BJ (cell line): Measurements from ENCODE around the gene PROS1. TPM values are rescaled to one million over a fixed set of nuclear protein-coding genes. Genes with fewer than 3 reads are reported as not detected.
"Not testable (repeated sequence)": the region's sequence is repeated elsewhere in the genome, so short reads cannot be mapped to it uniquely, and the experiment has no call there.

Experiments used
- CTCF ChIA-PET: fragments of 350-600 bp; formaldehyde crosslinking; extraction: SDS; loops from one replicate; lab custom pipeline; 2021; ENCODE audit warnings: antibody characterized with exemption, inconsistent platforms; lab: Yijun Ruan, JAX
- POLR2A ChIA-PET: fragments of 300-600 bp; sonication (Branson Sonifier 250); formaldehyde crosslinking; extraction: SDS; loops from one replicate; lab custom pipeline; 2021; ENCODE audit warnings: antibody characterized with exemption; lab: Charles Lee
- DNase-seq: peaks from one replicate; pipeline ENCODE4 v3.0.0-alpha.2; 2011; ENCODE audit warnings: low read depth
- H3K27me3 ChIP-seq: 2 replicates; pipeline ENCODE4 v1.6.0; 2011; ENCODE audit warnings: low read length; ENCODE audit not compliant: control insufficient read depth, insufficient read depth
- H3K36me3 ChIP-seq: 2 replicates; pipeline ENCODE4 v1.5.1; 2011; ENCODE audit warnings: low read length; ENCODE audit not compliant: control insufficient read depth, insufficient read depth
- H3K4me3 ChIP-seq: 2 replicates; pipeline ENCODE4 v1.5.1; 2011; ENCODE audit warnings: low read depth, mild to moderate bottlenecking, control low read depth, low read length
- CTCF ChIP-seq: IDR thresholded peaks from 2 replicates; pipeline ENCODE4 v1.5.1; 2011; ENCODE audit warnings: low read depth, mild to moderate bottlenecking, control low read depth, inconsistent platforms, low read length, moderate library complexity; ENCODE audit not compliant: insufficient read depth
- polyA plus RNA-seq: library from polyadenylated mRNA; depleted of rRNA; stranded (reverse); fragments of >200 nt; gene quantifications from 2 replicates; pipeline ENCODE4 v1.2.3, GENCODE V29; 2011

The PROS1 gene
- polyA plus RNA-seq, 1 experiment = 2.0 TPM

DNA sequence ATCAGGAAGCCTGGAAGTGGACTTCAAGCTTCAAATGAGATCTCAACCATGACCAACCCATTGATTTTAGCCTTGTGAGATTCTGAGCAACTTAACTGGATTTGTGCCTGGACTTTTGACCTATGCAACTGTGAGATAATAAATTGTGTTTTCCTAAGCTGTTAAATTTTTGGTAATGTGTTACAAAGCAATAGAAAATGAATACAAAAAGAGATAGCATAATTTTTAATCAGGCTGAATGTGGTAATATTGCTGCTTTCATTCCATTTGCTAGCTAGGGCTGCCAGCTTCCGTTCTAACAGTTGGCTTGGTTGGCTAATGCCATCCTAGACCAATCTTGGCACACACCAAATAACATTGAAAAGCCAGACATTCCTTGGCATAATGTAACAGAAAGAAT, 12.2 kb downstream of the PROS1 start:
- POLR2A ChIA-PET = no interaction called here
- no peak overlapping the region for H3K4me3 ChIP-seq
- no peak for TF ChIP-seq CTCF
- no peak for DNase-seq
- no peaks in the 10 kb centered on the region for H3K36me3 ChIP-seq
- no peaks in the 10 kb centered on the region; the same call in none of the 2 replicates for H3K27me3 ChIP-seq
- CTCF ChIA-PET = no interaction called here

DNA sequence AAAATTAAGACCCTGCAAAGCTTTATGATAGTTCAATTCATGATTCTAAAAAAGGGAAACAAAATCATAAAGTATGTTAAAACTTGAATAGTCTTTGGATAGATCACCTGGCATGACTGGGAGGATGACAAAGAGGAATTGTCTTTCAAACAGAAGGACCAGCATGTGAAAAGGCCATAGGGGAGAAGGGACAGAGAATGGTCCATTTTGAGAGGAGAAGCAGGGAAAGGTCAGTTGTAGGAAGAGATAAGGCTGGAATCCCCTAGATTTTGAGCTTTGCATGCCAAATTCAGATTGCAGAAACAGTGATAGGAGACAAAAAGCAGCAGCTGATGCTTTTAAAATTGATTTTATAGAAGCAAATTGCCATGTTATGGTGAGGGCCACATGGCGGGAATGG, 12.7 kb downstream of the PROS1 start:
- H3K4me3 ChIP-seq = no peak overlapping the region
- DNase-seq = no peak
- H3K27me3 ChIP-seq = no peaks in the 10 kb centered on the region; the same call in none of the 2 replicates
- POLR2A ChIA-PET = no interaction called here
- CTCF ChIA-PET = no interaction called here
- no peaks in the 10 kb centered on the region for H3K36me3 ChIP-seq
- TF ChIP-seq CTCF = no peak

DNA sequence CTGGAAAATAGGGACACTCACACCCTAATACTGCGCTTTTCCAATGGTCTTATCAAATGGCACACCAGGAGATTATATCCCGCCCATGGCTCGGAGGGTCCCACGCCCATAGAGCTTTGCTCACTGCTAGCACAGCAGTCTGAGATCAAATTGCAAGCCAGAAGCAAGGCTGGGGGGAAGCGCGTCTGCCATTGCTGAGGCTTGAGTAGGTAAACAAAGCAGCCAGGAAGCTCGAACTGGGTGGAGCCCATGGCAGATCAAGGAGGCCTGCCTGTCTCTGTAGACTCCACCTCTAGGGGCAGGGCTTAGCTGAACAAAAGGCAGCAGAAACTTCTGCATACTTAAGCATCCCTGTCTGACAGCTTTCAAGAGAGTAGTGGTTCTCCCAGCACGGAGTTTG, 23.7 kb downstream of the PROS1 start:
- CTCF ChIA-PET = not testable (repeated sequence)

DNA sequence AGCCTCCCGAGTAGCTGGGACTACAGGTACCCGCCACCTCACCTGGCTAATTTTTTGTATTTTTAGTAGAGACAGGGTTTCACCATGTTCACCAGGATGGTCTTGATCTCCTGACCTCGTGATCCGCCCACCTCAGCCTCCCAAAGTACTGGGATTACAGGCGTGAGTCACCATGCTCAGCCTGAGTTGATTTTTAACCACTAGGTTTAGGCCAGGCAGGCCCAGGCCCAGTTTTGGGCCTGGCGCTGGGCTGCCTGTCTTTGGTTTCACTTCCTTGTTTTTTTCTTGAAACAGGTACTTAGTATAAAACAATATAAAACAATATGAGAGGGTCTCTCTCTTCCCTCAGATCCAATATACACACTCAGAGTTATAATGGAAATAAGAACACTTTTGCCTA, 36.2 kb downstream of the PROS1 start:
- POLR2A ChIA-PET, DNase-seq, CTCF ChIA-PET, H3K27me3 ChIP-seq, H3K36me3 ChIP-seq, H3K4me3 ChIP-seq: not testable (repeated sequence)

More for the DNA sequence above, 23.7 kb downstream of the PROS1 start:
- H3K27me3 ChIP-seq, H3K36me3 ChIP-seq, H3K4me3 ChIP-seq, DNase-seq, POLR2A ChIA-PET: not testable (repeated sequence)

- Histone ChIP-seq H3K36me3 (no peaks in the 10 kb centered on the region), H3K27me3 (no peaks in the 10 kb centered on the region), H3K4me3 (no peak overlapping the region)
- ChIA-PET POLR2A (no interaction called here), CTCF (no interaction called here)
- no peak for TF ChIP-seq CTCF
- DNase-seq = no peak
These were observed 37.1 kb downstream of the PROS1 start for GRCh38 chr3:93936549-93936948.

DNA sequence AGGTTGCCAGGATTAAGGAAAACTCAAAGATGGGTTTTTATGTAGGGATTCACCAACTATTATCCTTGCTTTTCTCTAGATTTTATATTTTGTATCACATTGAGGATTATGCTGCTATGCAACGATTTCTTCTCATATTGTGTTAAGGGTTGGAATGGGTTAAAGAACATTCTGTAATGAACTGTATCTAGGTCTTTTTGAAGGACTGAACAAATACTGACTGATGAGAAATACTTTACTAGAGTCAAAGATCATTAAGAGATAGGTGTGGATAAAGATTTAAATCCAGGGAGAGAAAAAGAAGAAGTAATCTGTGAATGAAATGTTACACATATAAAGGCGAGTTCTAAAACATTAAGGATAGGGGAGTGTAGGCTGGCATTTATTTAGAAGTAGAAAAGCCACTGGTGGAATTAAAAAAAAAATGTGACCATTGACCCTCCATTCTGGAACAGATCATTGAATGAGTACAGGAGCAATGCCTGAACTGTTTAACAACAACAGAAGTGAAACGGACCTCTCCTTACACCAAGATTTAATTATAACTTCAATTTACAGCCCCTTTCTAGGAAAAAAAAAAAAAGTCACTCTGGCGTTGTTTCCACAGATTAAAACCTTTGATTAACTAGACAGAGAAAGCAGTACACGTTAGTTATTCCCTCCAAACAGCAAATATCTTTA, 39.2 kb downstream of the PROS1 start:
- TF ChIP-seq CTCF = no peak
- CTCF ChIA-PET = no interaction called here

More for the DNA sequence above, 39.2 kb downstream of the PROS1 start:
- Histone ChIP-seq H3K27me3 (no peaks in the 10 kb centered on the region), H3K4me3 (no peak overlapping the region), H3K36me3 (no peaks in the 10 kb centered on the region)
- DNase-seq = no peak
- POLR2A ChIA-PET = no interaction called here
